GM19239 (cell line): Measurements from ENCODE around the gene DDN.
A peak's percentile ranks its signal among the peaks of the same experiment; 100 is the strongest.

Experiments used
- DNase-seq: peaks from one replicate; pipeline ENCODE4 v3.0.0; 2011; ENCODE audit warnings: low spot score; ENCODE audit not compliant: insufficient read length
- FAIRE-seq: peaks from 2 replicates; lab custom pipeline; 2011; peaks lifted over from hg19 to GRCh38; lab: Jason Lieb, UNC

The DDN gene

GRCh38 chr12:48969833-48970701, 29.1 kb downstream of the DDN start:
- FAIRE-seq (no peak), DNase-seq (no peak)

GRCh38 chr12:48969160-48969771, 29.9 kb downstream of the DDN start:
- FAIRE-seq (no peak), DNase-seq (no peak)

- DNase-seq (no peak), FAIRE-seq (no peak)
Observed at GRCh38 chr12:48968467-48968866, 30.7 kb downstream of the DDN start.

- no peak for DNase-seq
Observed at GRCh38 chr12:48967991-48968390, 31.2 kb downstream of the DDN start.

GRCh38 chr12:48966177-48966895, 32.8 kb downstream of the DDN start:
- no peak for FAIRE-seq
- no peak for DNase-seq

More at GRCh38 chr12:48967991-48968390, 31.2 kb downstream of the DDN start:
- no peak for FAIRE-seq

- FAIRE-seq = no peak
- DNase-seq = no peak
Observed at GRCh38 chr12:48965298-48965838, 33.8 kb downstream of the DDN start.

GRCh38 chr12:48961801-48962200, 37.4 kb downstream of the DDN start:
- no peak for DNase-seq
- FAIRE-seq = no peak

GRCh38 chr12:48961331-48961730, 37.8 kb downstream of the DDN start:
- no peak for DNase-seq
- FAIRE-seq = no peak

GRCh38 chr12:48960834-48961233, 38.3 kb downstream of the DDN start:
- DNase-seq (no peak), FAIRE-seq (no peak)

- FAIRE-seq = no peak
- no peak for DNase-seq
Observed at GRCh38 chr12:48958049-48958388, 41.2 kb downstream of the DDN start.

- DNase-seq (peak; percentile 98), FAIRE-seq (peak; percentile 87)
Observed at GRCh38 chr12:48957141-48958048, 41.8 kb downstream of the DDN start, which contains the start of gene ARF3. ARF3 (minus strand) TSS chr12:48957487; CDS start chr12:48941095, 16,392 bp downstream.

- peak; percentile 49 for FAIRE-seq
- no peak for DNase-seq
Observed at GRCh38 chr12:48956279-48957140, 42.7 kb downstream of the DDN start.

GRCh38 chr12:48954841-48955501, 44.2 kb downstream of the DDN start:
- DNase-seq (no peak), FAIRE-seq (no peak)

GRCh38 chr12:48954061-48954460, 45.1 kb downstream of the DDN start:
- no peak for DNase-seq
- no peak for FAIRE-seq

- no peak for DNase-seq
- no peak for FAIRE-seq
Observed at GRCh38 chr12:48952691-48953090, 46.5 kb downstream of the DDN start.

- DNase-seq (no peak), FAIRE-seq (no peak)
Observed at GRCh38 chr12:48947727-48948126, 51.4 kb downstream of the DDN start.

- FAIRE-seq (no peak), DNase-seq (no peak)
Observed at GRCh38 chr12:48946943-48947342, 52.2 kb downstream of the DDN start.

- no peak for FAIRE-seq
- DNase-seq = no peak
Observed at GRCh38 chr12:48946205-48946604, 53.0 kb downstream of the DDN start.
